LoVo (cell line): ENCODE data around the gene NEGR1.

ENCODE experiments used
- DNase-seq: peaks from one replicate; pipeline ENCODE4 v3.0.0-alpha.2; 2016; ENCODE audit warnings: low spot score

NEGR1 gene

GRCh38 chr1:71625004-71625403 lies 657.3 kb downstream of the NEGR1 start:
- no peak for DNase-seq

- DNase-seq: no peak
These were observed 658.5 kb downstream of the NEGR1 start for GRCh38 chr1:71623888-71624287.

GRCh38 chr1:71621785-71622184 lies 660.6 kb downstream of the NEGR1 start:
- DNase-seq: no peak

GRCh38 chr1:71618766-71619530 lies 663.4 kb downstream of the NEGR1 start:
- DNase-seq: no peak

- no peak for DNase-seq
These were observed 664.1 kb downstream of the NEGR1 start for GRCh38 chr1:71618191-71618590.

- no peak for DNase-seq
These were observed 671.9 kb downstream of the NEGR1 start for GRCh38 chr1:71610476-71610875.

GRCh38 chr1:71603044-71603776 lies 679.1 kb downstream of the NEGR1 start:
- no peak for DNase-seq

GRCh38 chr1:71600023-71600422 lies 682.3 kb downstream of the NEGR1 start:
- no peak for DNase-seq

- no peak for DNase-seq
These were observed 683.0 kb downstream of the NEGR1 start for GRCh38 chr1:71599306-71599705.

- DNase-seq: no peak
These were observed 688.8 kb downstream of the NEGR1 start for GRCh38 chr1:71593523-71593922.

GRCh38 chr1:71592646-71593274 lies 689.6 kb downstream of the NEGR1 start:
- no peak for DNase-seq

- no peak for DNase-seq
These were observed 693.3 kb downstream of the NEGR1 start for GRCh38 chr1:71589005-71589404.

GRCh38 chr1:71587961-71588360 lies 694.4 kb downstream of the NEGR1 start:
- no peak for DNase-seq

- no peak for DNase-seq
These were observed 696.3 kb downstream of the NEGR1 start for GRCh38 chr1:71586030-71586429.

- no peak for DNase-seq
These were observed 698.6 kb downstream of the NEGR1 start for GRCh38 chr1:71583756-71584155.

GRCh38 chr1:71582673-71583072 lies 699.7 kb downstream of the NEGR1 start:
- no peak for DNase-seq

GRCh38 chr1:71577451-71578131 lies 704.7 kb downstream of the NEGR1 start:
- no peak for DNase-seq

- DNase-seq: no peak
These were observed 710.3 kb downstream of the NEGR1 start for GRCh38 chr1:71572038-71572437.

GRCh38 chr1:71566413-71566812 lies 715.9 kb downstream of the NEGR1 start:
- no peak for DNase-seq

- DNase-seq: no peak
These were observed 716.5 kb downstream of the NEGR1 start for GRCh38 chr1:71565831-71566230.

- DNase-seq: no peak
These were observed 717.1 kb downstream of the NEGR1 start for GRCh38 chr1:71565262-71565661.

GRCh38 chr1:71562298-71562697 lies 720.0 kb downstream of the NEGR1 start:
- DNase-seq: no peak

- DNase-seq: no peak
These were observed 720.6 kb downstream of the NEGR1 start for GRCh38 chr1:71561729-71562128.
